ENCODE data around the gene EFNA4.
"Not testable (repeated sequence)": the region's sequence is repeated elsewhere in the genome, so short reads cannot be mapped to it uniquely, and the experiment has no call there.

The EFNA4 gene

GRCh38 chr1:155107309-155108264 is 44.0 kb downstream of the EFNA4 start:
- no peak overlapping the region for H3K4me3 ChIP-seq (ENCODE audit: low read depth, low read length)
- DNase-seq (ENCODE audit: low read depth): no peak

DNA sequence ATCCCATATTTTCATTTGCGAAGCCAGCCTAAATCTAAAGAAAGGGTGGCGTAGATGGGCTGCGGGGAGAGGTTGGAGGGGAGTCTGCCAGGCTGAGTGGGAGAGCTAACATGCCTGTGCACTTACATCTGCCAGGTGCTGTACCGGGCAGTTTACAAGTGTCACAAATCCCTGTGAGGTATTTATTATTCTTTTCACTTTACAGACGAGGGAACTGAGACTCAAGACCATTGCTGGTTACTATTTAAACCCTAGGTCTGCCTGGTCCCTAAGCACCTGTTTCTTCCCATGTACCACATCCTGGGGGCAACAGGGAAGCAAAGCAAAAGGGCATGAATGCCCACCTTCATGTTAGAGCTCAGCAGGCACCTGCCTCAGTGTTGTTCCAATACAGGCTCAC is 44.8 kb downstream of the EFNA4 start:
- no peak for DNase-seq (ENCODE audit: low read depth)

GRCh38 chr1:155110381-155110780 is 46.8 kb downstream of the EFNA4 start:
- DNase-seq (ENCODE audit: low read depth): no peak
- H3K4me3 ChIP-seq (ENCODE audit: low read depth, low read length): no peak overlapping the region

More for the DNA sequence above, 44.8 kb downstream of the EFNA4 start:
- no peak overlapping the region for H3K4me3 ChIP-seq (ENCODE audit: low read depth, low read length)

- H3K4me3 ChIP-seq (ENCODE audit: low read depth, low read length): no peak overlapping the region
- no peak for DNase-seq (ENCODE audit: low read depth)
Observed at GRCh38 chr1:155110826-155111225, 47.3 kb downstream of the EFNA4 start.

DNA sequence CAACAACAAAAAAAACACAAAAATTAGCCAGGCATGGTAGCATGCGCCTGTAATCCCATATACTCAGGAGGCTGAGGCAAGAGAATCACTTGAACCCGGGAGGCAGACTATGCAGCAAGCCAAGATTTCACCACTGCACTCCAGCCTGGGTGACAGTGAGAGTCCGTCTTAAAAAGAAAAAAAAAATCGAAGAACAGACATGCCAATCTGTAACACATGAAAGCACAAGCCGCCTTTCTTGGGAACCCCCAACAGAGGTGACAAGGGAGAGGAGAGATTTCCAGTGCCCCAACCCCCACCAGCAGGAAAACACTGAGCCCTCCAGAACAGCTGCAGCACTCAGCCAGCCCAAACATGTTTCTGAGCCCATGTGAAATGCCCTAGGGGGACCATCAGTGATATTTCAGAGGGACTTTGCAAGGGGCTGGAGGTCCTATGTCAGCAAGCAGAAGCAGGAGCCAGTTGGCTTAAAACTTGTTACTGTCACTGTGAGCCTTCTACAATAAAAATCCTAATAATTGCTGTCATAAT is 50.0 kb downstream of the EFNA4 start:
- no peak for DNase-seq (ENCODE audit: low read depth)
- no peak overlapping the region for H3K4me3 ChIP-seq (ENCODE audit: low read depth, low read length)

DNA sequence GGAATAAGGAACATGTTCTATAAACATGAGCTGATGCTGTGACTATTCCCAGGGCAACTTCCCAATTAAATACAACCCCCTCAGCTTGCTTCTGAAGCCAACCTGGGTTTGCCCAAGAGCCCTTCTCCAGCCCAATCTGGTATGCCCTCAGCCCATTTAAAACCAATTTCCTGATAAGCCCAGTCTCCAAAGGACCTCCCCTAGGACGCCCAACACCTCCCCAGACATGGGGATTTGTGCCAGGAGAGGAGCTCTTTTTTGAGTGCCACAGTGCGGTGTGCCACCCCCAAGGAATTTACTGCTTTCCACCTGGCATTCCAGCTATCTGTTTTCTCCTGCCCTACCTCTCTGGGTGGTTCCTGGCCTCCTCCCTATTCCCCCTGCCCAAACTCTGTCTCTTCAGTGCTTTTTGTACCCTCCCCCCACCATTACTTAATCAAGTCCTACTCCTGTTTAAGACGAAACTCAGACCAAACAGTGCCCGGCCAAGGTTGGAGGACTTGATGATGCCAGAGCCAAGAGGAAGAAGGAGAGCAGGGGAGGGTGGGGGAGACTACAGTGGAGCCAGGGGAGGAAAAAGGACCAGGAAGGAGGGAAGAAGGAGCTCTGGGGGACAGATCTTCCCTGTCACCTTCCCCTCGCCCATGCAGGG is 52.7 kb downstream of the EFNA4 start:
- no peak overlapping the region for H3K4me3 ChIP-seq (ENCODE audit: low read depth, low read length)
- DNase-seq (ENCODE audit: low read depth): no peak

DNA sequence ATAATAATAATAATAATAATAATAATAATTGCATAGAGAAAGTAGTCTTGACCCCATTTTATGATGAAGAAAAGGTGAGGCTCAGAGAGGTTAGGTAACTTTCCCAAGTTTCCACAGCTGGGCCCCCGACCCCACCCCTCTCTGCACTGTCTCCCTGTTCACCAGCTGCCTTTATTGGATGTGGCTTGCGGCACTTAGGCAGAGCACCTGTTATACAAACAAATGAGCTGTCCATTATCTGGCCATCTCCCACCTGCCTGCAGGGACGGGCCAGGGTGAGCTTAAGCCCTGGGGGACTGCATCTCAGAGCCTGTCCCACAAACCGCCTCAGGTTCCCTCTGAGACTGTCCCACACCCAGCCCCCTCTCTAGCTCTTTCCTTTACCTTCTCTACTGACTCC is 54.1 kb downstream of the EFNA4 start:
- no peak for DNase-seq (ENCODE audit: low read depth)
- H3K4me3 ChIP-seq (ENCODE audit: low read depth, low read length): no peak overlapping the region

- not testable (repeated sequence) for H3K4me3 ChIP-seq (ENCODE audit: low read depth, low read length); DNase-seq (ENCODE audit: low read depth)
Observed at GRCh38 chr1:155118090-155118489, 54.5 kb downstream of the EFNA4 start.
